Measurements from ENCODE around the gene TTYH2. TPM values are rescaled to one million over a fixed set of nuclear protein-coding genes. Genes with fewer than 3 reads are reported as not detected.
"Not testable (repeated sequence)": the region's sequence is repeated elsewhere in the genome, so short reads cannot be mapped to it uniquely, and the experiment has no call there.

TTYH2 gene
- polyA plus RNA-seq, 3 donors, result 3.1 to 4.9 (median 3.7) TPM

DNA sequence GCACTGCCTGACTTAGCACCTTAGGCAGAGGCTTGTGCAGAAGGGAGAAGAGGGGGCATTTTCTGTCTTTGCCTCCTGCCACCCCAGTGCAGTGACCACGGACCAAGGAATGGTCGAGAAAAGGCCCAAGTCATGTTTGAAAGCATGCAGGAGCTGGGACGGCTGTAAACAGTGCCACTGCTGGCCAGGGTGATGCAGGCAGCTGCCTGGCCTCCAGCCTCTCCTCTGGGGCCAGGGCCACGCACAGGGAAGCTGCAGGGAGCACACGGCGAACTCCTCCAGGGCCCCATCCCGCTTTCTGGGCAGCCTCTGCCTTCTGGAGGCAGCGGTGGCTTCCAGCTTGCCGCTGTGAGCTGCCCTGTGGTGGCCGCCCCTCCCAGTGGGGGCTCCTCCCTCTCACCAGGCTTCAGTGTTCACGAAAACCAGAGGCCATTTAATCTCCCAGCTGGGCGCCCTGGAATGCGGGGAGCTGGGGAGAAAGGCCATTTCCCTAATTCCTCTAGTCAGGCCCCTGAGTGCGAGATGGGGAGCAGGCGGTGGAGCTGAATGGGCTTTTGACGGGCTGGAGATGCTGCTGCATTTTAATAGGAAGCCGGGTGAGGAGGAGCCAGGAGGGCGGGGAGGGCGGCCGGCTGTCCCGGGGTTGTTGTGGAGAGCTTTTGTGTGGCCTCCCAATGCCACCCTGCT is 31.9 kb downstream of the TTYH2 start:
- WGBS, 3 donors, result 72 to 92% (median 85%) methylated on average over 21 of the region's 21 CpGs
- H3K27ac ChIP-seq (ENCODE audit: low read depth, low read length), result no peak overlapping the region

DNA sequence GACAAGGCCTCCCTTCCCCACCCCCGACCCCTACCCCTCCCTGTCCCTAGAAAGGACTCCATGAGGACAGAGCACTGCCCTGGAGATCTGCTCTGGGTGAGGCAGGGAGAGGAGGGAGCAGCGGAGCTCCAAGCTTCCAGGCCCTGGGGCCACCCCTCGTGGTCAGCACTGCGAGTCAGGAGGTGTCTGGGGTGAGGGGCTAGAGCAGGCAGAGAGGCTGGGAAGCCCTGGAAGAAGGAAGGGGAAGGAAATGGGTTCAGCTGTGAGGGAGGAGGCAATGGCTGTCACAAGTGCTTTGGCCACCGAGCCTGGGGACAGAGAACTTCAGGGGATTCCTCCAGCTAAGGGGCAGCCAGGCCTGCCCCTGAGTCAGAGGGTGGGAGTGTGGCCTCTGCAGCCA is 32.5 kb downstream of the TTYH2 start:
- no peak overlapping the region for H3K27ac ChIP-seq (ENCODE audit: low read depth, low read length)
- WGBS, 3 donors, result 54 to 90% (median 65%) methylated on average over 5 of the region's 5 CpGs

DNA sequence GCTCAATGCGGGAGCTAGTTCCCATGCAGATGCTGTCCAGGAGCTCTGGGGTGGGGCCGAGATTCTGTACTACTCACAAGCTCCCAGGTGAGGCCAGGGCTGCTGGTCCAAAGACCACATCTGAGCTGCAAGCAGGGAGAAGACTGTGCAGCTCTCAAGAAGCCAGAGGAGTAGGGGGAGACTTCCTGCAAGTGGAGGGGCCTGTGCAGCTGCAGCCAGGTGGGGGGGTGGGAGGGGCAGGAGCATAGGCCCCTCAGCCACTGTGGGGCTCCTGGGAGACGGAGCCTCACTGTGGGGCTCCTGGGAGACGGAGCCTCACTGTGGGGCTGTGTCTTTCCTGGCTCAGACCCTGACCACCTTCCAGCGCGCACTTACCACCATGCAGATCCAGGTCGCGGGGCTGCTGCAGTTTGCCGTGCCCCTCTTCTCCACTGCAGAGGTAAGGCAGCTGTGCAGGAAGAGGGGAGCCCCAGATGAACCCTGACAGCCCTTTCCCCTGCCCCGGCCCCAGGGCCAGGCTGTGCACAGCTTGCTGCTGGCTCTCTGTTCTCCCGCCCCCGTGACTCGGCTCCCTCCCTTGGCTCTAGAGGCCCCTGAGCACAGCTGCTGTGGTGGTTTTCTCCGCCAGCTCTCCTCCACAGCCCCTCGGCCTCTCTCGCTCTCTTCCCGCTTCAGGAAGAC is 36.4 kb downstream of the TTYH2 start:
- H3K27ac ChIP-seq (ENCODE audit: low read depth, low read length), result no peak overlapping the region
- 74 to 81% (median 75%) methylated on average over 15 to 17 of the region's 17 CpGs for WGBS, 3 donors

DNA sequence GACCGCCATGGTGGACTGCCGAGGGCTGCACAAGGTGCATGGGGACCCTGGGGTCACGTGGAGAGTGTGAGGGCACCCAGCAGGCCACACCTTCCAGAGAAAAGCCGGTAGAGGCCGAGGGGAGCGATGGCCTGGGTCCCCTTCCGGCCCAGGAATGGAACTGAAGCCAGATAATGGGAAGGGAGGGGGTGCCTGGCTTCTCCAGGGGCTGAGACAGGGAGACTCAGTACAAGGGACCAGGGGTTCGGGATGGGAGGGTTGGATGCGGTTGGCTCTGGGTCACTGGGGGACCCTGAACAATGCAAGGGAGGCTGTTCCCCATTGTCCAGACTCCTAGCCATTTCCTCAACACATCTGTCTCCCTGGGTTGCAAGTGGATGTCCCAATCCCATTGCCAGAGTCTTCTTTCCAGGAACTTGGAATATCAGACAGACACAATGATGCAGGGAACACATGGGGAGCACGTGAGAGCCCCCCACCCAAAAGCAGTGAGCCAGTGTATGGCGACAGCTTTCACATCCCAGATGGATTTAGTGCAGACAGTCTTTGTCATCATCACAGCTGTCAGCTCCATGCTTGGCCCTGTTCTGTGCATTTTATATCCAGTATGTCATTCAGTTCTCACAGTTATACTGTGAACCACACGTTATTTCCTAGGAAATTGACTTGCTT is 37.1 kb downstream of the TTYH2 start:
- WGBS, 3 donors, result 57 to 84% (median 74%) methylated on average over 12 of the region's 12 CpGs
- H3K27ac ChIP-seq (ENCODE audit: low read depth, low read length), result no peak overlapping the region

DNA sequence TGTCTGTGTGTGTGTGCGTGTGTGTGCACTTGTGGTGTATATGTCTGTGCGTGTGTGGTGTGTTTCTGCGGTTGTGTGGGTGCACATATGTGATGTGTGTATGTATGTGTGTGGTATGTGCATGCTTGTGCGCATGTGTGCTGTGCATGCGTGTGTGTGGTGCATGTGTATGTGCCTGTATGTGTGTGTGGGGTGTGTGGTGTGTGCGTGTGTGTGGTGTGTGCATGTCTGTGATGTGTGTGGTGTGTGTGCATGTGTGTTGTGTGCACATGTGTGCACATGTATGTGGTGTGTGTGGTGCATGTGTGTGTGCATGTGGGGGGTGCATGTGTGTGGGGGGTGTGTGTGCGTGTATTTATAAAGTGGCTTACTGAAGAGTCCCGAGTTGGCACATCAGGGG is 37.7 kb downstream of the TTYH2 start:
- no peak overlapping the region for H3K27ac ChIP-seq (ENCODE audit: low read depth, low read length)
- WGBS, 3 donors, result 84 to 96% (median 95%) methylated on average over 8 of the region's 8 CpGs

DNA sequence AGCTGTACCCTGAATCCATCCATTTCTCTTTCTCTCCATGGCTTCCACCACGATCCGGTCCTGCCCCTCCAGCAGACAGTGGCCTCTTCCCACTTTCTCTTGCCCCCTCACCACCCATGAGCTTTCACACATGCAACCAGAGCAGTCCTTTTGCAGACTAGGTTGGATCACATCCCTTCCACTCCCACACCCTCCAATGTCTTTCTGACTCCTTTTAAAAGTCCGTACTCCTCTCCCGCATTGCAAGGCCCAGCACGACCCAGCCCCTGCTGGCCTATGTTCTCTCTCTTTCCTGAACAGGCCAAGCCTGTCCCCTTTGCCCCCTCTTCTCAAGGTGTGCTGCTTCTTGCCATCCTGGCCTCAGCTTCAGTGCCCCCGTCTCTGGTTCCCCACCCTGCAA is 38.2 kb downstream of the TTYH2 start:
- no peak overlapping the region for H3K27ac ChIP-seq (ENCODE audit: low read depth, low read length)
- WGBS, 3 donors, result 83 to 91% (median 85%) methylated on average over 6 of the region's 6 CpGs

DNA sequence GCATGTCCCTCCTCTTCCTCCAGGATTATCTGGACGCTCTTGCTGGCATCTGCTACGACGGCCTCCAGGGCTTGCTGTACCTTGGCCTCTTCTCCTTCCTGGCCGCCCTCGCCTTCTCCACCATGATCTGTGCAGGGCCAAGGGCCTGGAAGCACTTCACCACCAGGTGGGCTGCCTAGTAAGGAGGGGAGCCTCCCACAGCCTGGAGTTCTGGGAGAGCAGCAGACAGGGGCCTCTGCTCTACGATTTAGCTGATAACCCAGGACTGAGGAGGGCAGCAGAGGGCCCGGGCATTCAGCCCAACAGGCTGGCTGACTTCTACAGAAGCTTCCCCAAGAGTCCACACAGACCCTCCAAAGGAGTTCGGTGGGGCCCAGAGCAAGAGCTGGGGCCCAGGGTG is 38.8 kb downstream of the TTYH2 start:
- 74 to 90% (median 88%) methylated on average over 8 of the region's 8 CpGs for WGBS, 3 donors
- no peak overlapping the region for H3K27ac ChIP-seq (ENCODE audit: low read depth, low read length)

DNA sequence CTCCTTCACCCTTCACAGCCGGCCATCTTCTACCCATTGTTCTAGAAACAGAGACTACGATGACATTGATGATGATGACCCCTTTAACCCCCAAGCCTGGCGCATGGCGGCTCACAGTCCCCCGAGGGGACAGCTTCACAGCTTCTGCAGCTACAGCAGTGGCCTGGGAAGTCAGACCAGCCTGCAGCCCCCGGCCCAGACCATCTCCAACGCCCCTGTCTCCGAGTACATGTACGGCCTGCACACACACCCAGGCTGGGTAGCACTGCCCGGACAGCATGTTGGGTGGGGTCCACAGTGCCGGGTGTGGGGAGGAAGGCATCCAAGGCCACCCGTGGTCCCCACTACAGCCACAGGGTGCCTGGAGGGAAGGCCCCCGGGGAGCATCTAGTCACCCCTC is 39.7 kb downstream of the TTYH2 start:
- no peak overlapping the region for H3K27ac ChIP-seq (ENCODE audit: low read depth, low read length)
- 92 to 99% (median 92%) methylated on average over 13 of the region's 13 CpGs for WGBS, 3 donors

DNA sequence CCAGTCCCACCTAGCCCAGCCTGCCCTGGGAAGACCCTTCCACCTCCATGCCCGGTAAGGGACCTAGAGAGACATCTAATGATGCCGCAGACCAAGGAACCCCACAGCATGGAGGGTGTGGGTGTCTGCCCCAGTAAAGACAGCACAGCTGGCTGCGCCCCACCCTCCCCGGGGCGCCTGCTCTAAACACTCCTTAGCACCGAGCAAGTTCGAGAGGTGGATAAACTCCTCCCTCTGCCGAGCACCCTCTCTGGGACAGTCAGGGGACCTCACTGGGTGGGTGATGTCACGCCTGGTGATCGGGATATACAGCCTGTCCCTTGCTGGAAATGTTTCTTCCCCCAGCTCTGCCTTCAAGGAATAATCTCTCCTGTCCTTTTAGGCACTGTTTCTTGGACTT is 43.9 kb downstream of the TTYH2 start:
- H3K27ac ChIP-seq (ENCODE audit: low read depth, low read length), result no peak overlapping the region
- WGBS, 3 donors, result 86 to 92% (median 89%) methylated on average over 10 of the region's 10 CpGs

DNA sequence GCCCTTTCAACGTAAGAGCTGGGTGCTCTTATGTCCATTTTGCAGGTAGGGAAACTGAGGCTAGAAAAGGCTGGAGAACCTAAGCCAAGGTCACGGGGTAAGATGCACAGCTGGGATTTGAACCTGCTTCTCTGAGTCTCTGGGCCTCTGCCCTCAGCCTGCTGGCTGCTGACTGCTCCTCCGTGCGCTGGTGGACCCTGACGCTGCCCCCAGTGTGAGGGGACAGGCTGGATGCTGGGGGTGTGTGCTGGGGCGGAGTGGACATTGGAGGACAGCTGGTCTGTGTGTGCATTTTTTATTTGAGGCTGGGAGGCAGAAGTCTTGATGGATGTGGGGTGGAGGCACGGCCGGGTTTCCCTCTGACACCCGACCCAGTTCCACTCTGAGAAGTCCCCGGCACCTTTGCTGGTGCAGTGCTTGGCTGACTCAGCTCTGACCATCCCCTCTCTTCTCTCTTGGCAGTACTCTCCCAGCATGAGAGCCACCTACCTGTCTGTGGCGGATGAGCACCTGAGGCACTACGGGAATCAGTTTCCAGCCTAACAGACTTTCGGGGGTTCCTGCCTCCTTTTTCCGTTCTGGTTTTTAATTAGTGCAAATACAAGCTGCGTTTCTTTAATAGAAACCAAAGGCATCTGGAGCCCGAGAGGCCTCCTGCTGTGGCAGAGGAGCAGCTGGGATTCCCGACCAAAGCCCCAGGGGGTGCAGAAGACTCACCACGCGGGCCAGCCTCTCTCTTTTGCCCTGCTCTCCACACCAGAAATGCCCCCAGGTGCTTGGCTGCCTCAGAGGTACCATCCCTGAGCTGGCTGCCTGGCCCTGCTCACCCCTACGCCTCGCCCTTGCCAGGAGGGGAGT is 46.5 kb downstream of the TTYH2 start:
- 81 to 89% (median 83%) methylated on average over 21 of the region's 21 CpGs for WGBS, 3 donors
- H3K27ac ChIP-seq (ENCODE audit: low read depth, low read length), result no peak overlapping the region

DNA sequence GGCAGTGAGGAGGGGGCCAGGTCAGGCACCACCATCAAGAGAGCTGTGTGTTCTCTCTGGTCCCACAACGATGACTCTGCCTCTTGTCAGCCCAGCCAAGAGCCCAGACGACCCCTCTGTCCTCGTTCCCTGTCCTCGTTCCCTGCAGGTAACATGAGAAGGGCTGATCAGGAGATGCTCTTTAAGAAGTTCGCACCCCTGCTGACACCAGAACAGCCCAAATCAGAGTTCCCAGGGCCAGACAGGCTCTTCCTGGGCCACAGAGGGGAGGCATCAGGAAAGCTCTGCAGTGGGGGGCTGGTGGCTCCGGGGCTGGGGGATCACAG is 47.1 kb downstream of the TTYH2 start:
- no peak overlapping the region for H3K27ac ChIP-seq (ENCODE audit: low read depth, low read length)
- WGBS, 3 donors, result 65 to 83% (median 69%) methylated on average over 6 of the region's 6 CpGs

DNA sequence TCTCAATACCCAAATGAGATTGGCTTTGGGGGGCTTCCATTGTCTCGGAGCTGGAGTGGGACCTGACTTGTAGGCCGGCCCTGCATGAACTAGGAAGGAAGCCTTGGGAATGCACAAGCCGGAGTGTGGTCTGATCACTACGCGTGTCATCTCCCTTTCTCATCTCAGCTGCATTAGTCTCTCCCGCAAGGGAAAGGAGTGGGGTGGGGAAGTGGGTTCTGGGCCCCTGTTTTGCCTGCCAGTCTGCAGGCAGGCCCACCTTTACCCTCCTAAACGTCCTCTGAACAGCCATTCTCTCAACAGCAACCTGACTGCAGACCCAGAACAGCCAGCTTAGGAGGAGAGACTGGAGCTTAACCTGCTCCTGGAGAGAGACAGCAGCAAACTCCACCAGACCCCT is 49.2 kb downstream of the TTYH2 start:
- WGBS, 3 donors, result 89 to 92% (median 90%) methylated on average over 7 of the region's 7 CpGs
- no peak overlapping the region for H3K27ac ChIP-seq (ENCODE audit: low read depth, low read length)

DNA sequence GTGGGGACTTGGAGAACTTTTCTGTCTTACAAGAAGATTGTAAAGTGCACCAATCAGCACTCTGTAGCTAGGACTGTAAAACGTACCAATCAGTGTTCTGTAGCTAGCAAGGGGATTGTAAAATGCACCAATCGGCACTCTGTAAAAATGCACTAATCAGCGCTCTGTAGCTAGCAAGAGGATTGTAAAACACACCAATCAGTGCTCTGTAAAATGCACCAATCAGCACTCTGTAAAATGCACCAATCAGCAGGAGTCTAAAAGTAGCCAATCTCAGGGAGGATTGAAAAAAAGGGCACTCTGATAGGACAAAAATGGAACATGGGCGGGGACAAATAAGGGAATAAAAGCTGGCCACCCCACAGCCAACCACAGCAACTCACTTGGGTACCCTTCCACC is 53.7 kb downstream of the TTYH2 start:
- WGBS, 3 donors, result 75 to 96% (median 95%) methylated on average over 4 of the region's 4 CpGs
- H3K27ac ChIP-seq (ENCODE audit: low read depth, low read length), result not testable (repeated sequence)

DNA sequence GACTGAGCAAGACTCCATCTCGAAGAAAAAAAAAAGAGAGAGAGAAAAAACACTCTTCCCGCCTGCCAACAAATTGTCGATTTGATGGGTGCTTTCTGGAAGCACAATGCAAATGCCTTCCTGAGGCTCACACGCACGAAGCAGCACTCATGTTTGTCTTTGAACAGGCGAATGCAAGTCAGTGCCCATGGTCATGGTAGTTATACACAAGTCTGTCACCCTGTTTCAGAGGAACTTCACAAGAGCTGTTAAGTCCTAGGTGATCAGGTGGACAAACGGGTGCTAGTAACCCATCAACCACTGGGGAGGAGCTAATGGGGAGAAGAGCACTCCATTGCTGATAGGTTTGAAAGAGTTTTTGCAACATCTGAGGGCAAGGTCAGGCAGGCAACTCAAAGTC is 54.2 kb downstream of the TTYH2 start:
- H3K27ac ChIP-seq (ENCODE audit: low read depth, low read length), result no peak overlapping the region
- WGBS, 3 donors, result 87 to 94% (median 89%) methylated on average over 7 of the region's 7 CpGs

DNA sequence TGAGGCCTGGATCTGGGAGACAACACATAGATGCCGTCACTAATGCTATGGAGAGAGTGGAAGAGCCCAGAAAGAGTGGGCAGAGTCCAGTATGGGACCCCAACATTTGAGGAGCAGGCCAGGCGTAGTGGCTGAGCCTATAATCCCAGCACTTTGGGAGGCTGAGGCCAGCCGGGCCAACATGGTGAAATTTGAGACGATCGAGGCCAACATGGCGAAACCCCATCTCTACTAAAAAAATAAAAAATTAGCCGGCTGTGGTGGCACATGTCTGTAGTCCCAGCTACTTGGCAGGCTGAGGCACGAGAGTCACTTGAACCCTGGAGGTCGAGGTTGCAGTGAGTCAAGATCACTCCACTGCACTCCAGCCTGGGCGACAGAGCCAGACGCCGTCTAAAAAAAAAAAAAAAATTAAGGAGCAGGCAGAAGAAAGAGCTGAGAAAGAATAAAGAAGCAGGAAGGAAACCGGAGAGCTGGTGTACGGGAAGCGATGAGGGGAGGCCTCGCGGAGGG is 54.7 kb downstream of the TTYH2 start:
- H3K27ac ChIP-seq (ENCODE audit: low read depth, low read length), result no peak overlapping the region
- 60 to 69% (median 63%) methylated on average over 17 of the region's 17 CpGs for WGBS, 3 donors

DNA sequence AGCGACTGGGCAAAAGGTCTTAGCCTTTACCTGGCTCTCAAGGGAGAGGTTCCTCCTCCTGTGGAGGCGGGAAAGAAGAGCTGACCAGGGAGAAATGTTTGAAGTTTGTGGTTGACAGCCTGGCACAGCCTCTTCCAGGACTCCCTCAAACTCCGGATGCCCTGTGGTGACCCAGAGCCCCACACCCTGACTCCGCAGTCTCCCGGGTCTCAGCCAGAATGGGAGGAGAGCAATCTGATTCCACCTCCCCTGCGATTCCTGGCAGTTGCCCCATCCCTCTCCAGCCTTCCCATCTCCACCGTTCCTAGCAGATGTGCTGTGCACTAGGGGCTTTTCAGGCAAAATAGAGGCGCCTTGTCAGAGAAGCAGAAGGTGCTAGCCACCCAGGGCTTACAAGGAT is 55.2 kb downstream of the TTYH2 start:
- WGBS, 3 donors, result 38 to 68% (median 46%) methylated on average over 8 of the region's 8 CpGs
- no peak overlapping the region for H3K27ac ChIP-seq (ENCODE audit: low read depth, low read length)

DNA sequence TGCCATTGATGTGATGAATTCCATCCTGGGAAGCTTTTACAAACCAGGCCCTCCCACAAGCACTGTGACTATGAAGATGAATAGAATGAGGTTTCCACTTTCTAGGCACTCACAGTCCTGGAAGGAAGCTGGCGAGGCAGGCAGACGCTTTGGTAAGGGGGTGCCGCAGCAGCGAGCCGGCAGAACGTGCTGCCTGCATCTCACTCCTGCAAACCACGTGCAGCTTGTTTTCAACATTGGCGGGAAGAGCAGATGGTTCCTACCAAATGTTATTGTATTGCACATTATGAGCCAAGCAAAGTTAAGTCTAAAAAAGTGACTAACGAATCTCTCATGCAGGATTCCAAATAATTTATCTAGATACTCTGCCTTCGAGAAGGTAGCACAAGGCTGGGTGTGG is 57.0 kb downstream of the TTYH2 start:
- H3K27ac ChIP-seq (ENCODE audit: low read depth, low read length), result no peak overlapping the region
- WGBS, 3 donors, result 53 to 67% (median 55%) methylated on average over 10 of the region's 10 CpGs

DNA sequence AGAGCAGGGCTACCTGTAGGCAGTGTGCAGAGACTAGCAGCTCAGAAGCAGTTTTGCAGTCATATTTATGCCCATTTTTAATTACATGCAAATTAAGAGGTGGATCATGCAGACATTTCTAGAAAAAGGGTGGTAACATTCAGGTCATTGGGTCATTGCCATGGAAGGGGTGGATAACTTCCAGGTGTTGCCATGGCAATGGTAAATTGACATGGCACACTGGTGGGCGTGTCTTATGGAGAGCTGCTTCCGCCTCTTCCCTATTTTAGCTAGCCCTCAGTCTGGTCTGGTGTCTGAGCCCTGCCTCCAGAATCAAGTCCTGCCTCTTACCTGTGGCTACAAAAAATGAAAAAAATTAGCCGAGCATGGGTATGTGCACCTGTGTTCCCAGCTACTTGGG is 57.9 kb downstream of the TTYH2 start:
- H3K27ac ChIP-seq (ENCODE audit: low read depth, low read length), result no peak overlapping the region
- WGBS, 3 donors, result 70 to 92% (median 84%) methylated on average over 3 of the region's 3 CpGs
